Measurements from ENCODE around the gene GCNT2.
"Not testable (repeated sequence)": the region's sequence is repeated elsewhere in the genome, so short reads cannot be mapped to it uniquely, and the experiment has no call there.

Gene GCNT2

GRCh38 chr6:10610289-10610688 is 89.1 kb downstream of the GCNT2 start:
- DNase-seq (ENCODE audit: low read depth) = peak; percentile 56

GRCh38 chr6:10612161-10612560 is 91.0 kb downstream of the GCNT2 start:
- DNase-seq (ENCODE audit: low read depth) = no peak

GRCh38 chr6:10613077-10613476 is 91.9 kb downstream of the GCNT2 start:
- peak; percentile 23 for DNase-seq (ENCODE audit: low read depth)

- DNase-seq (ENCODE audit: low read depth) = no peak
Measured at GRCh38 chr6:10613723-10614122, 92.6 kb downstream of the GCNT2 start.

GRCh38 chr6:10615675-10616074 is 94.5 kb downstream of the GCNT2 start:
- DNase-seq (ENCODE audit: low read depth) = no peak

- DNase-seq (ENCODE audit: low read depth) = not testable (repeated sequence)
Measured at GRCh38 chr6:10616266-10616665, 95.1 kb downstream of the GCNT2 start.

- DNase-seq (ENCODE audit: low read depth) = no peak
Measured at GRCh38 chr6:10617008-10617696, 96.0 kb downstream of the GCNT2 start.

GRCh38 chr6:10618409-10618808 is 97.3 kb downstream of the GCNT2 start:
- DNase-seq (ENCODE audit: low read depth) = no peak

GRCh38 chr6:10621213-10621612 is 100.1 kb downstream of the GCNT2 start:
- DNase-seq (ENCODE audit: low read depth) = no peak

GRCh38 chr6:10621847-10622246 is 100.7 kb downstream of the GCNT2 start:
- DNase-seq (ENCODE audit: low read depth) = no peak

- no peak for DNase-seq (ENCODE audit: low read depth)
Measured at GRCh38 chr6:10624836-10625235, 103.7 kb downstream of the GCNT2 start.

- DNase-seq (ENCODE audit: low read depth) = no peak
Measured at GRCh38 chr6:10626154-10626741, 105.1 kb downstream of the GCNT2 start.

- no peak for DNase-seq (ENCODE audit: low read depth)
Measured at GRCh38 chr6:10627800-10628199, 106.6 kb downstream of the GCNT2 start.

- DNase-seq (ENCODE audit: low read depth) = no peak
Measured at GRCh38 chr6:10630178-10630577, 109.0 kb downstream of the GCNT2 start.

GRCh38 chr6:10633216-10633615 is 112.1 kb downstream of the GCNT2 start:
- peak; percentile 68 for DNase-seq (ENCODE audit: low read depth)

- no peak for DNase-seq (ENCODE audit: low read depth)
Measured at GRCh38 chr6:10640412-10640811, 119.3 kb downstream of the GCNT2 start.

GRCh38 chr6:10641528-10641927 is 120.4 kb downstream of the GCNT2 start:
- no peak for DNase-seq (ENCODE audit: low read depth)

- no peak for DNase-seq (ENCODE audit: low read depth)
Measured at GRCh38 chr6:10643201-10643651, 122.1 kb downstream of the GCNT2 start.

- DNase-seq (ENCODE audit: low read depth) = no peak
Measured at GRCh38 chr6:10644225-10644624, 123.1 kb downstream of the GCNT2 start.

- DNase-seq (ENCODE audit: low read depth) = no peak
Measured at GRCh38 chr6:10655508-10656055, 134.4 kb downstream of the GCNT2 start.

- DNase-seq (ENCODE audit: low read depth) = no peak
Measured at GRCh38 chr6:10658910-10659698, 138.0 kb downstream of the GCNT2 start.

GRCh38 chr6:10659699-10660348 is 138.7 kb downstream of the GCNT2 start:
- no peak for DNase-seq (ENCODE audit: low read depth)
